Neural progenitor cell (in vitro differentiated cells): ENCODE measurements around the gene KIAA0586. TPM values are rescaled to one million over a fixed set of nuclear protein-coding genes. Genes with fewer than 3 reads are reported as not detected.
A peak's percentile ranks its signal among the peaks of the same experiment; 100 is the strongest.

Source experiments
- DNase-seq: peaks from one replicate; pipeline ENCODE4 v3.0.0-alpha.2; 2016; ENCODE audit warnings: low spot score
- H2AFZ ChIP-seq: fragments of 200-600 bp; sonication (generic); replicated peaks from 2 replicates; pipeline ENCODE4 v1.6.1; 2016; ENCODE audit warnings: antibody characterized with exemption
- H3F3A ChIP-seq: fragments of 200-600 bp; sonication (generic); 2 replicates; pipeline ENCODE4 v1.6.1; 2016; ENCODE audit warnings: antibody characterized with exemption, low read depth
- H3K27ac ChIP-seq: fragments of 200-600 bp; sonication (generic); 2 replicates; pipeline ENCODE4 v1.5.1; 2016; ENCODE audit warnings: mild to moderate bottlenecking
- H3K27me3 ChIP-seq: fragments of 200-600 bp; sonication (generic); 2 replicates; pipeline ENCODE4 v1.6.1; 2016; ENCODE audit warnings: mild to moderate bottlenecking, moderate library complexity
- H3K36me3 ChIP-seq: fragments of 200-600 bp; sonication (generic); 2 replicates; pipeline ENCODE4 v1.5.1; 2016
- H3K4me1 ChIP-seq: fragments of 200-600 bp; sonication (generic); 2 replicates; pipeline ENCODE4 v1.6.1; 2016; ENCODE audit warnings: mixed run types
- H3K4me2 ChIP-seq: fragments of 200-600 bp; sonication (generic); 2 replicates; pipeline ENCODE4 v1.6.1; 2016
- H3K4me3 ChIP-seq: fragments of 200-600 bp; sonication (generic); 2 replicates; pipeline ENCODE4 v1.5.1; 2016
- H3K79me2 ChIP-seq: fragments of 200-600 bp; sonication (generic); 2 replicates; pipeline ENCODE4 v1.6.1; 2016; ENCODE audit warnings: low read depth
- H3K9ac ChIP-seq: fragments of 200-600 bp; sonication (generic); 2 replicates; pipeline ENCODE4 v1.6.1; 2016
- H3K9me3 ChIP-seq: fragments of 200-600 bp; sonication (generic); 2 replicates; pipeline ENCODE4 v1.5.1; 2016; ENCODE audit warnings: low read depth
- H4K20me1 ChIP-seq: fragments of 200-600 bp; sonication (generic); 2 replicates; pipeline ENCODE4 v1.6.1; 2016; ENCODE audit warnings: low read depth
- H3K27ac Mint-ChIP-seq: 3 replicates; pipeline ENCODE4 v1.8.0; 2021; ENCODE audit warnings: mixed read lengths
- H3K27me3 Mint-ChIP-seq: 2 replicates; pipeline ENCODE4 v1.8.0; 2022; ENCODE audit warnings: low read depth, mild to moderate bottlenecking, inconsistent platforms, moderate library complexity, mixed read lengths; ENCODE audit not compliant: insufficient read depth
- H3K36me3 Mint-ChIP-seq: 3 replicates; pipeline ENCODE4 v1.8.0; 2021; ENCODE audit warnings: mixed read lengths
- H3K4me1 Mint-ChIP-seq: 3 replicates; pipeline ENCODE4 v1.8.0; 2021; ENCODE audit warnings: mixed read lengths
- H3K4me3 Mint-ChIP-seq: 3 replicates; pipeline ENCODE4 v1.8.0; 2021; ENCODE audit warnings: mild to moderate bottlenecking, moderate library complexity, mixed read lengths
- H3K9me3 Mint-ChIP-seq: 3 replicates; pipeline ENCODE4 v1.8.0; 2020; ENCODE audit warnings: mixed read lengths
- EZH2 ChIP-seq: fragments of 200-600 bp; sonication (generic); IDR thresholded peaks from 2 replicates; pipeline ENCODE4 v1.6.1; 2017; ENCODE audit warnings: antibody characterized with exemption, mild to moderate bottlenecking, moderate library complexity
- EZH2phosphoT487 ChIP-seq: fragments of 200-600 bp; sonication (generic); IDR thresholded peaks from 2 replicates; pipeline ENCODE4 v1.6.1; 2017; ENCODE audit warnings: antibody characterized with exemption
- total RNA-seq: library from RNA; depleted of rRNA; stranded (reverse); fragments of >200 nt; gene quantifications from 2 replicates; pipeline ENCODE4 v1.2.3, GENCODE V29; 2015; ENCODE audit warnings: low replicate concordance
- TF ChIP-seq, protein P1 (sequence below): fragments of 200-600 bp; sonication (generic); IDR thresholded peaks from 2 replicates; pipeline ENCODE4 v1.5.1; 2017; ENCODE audit warnings: antibody characterized with exemption, mild to moderate bottlenecking

The KIAA0586 gene
- total RNA-seq, 1 donor from 2014 or later: 79.4 TPM

DNA sequence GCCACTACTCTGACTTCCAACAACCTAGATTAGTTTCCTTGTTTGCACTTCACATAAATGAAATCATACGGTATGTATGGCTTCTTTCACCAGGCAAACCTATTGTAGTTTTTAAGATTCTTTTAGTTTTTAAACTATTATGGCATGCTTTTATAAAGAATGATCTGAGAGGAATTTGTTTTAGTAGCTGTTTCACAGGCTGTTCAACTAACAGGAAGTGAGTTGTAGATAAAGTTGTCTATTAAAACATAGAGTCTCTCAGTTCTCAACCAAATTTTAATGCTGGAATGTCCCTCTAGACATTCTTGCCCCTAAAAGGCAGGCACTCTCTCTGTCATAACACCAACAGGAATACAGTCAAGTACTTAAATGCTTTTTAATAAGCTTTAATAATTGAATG is 107.5 kb downstream of the KIAA0586 start:
- Mint-ChIP-seq H3K4me3 (no peak overlapping the region), H3K27me3 (no peaks in the 10 kb centered on the region), H3K9me3 (no peaks in the 10 kb centered on the region), H3K27ac (no peak overlapping the region), H3K4me1 (peaks cover under 1% of the 10 kb centered on the region), H3K36me3 (no peaks in the 10 kb centered on the region)
- TF ChIP-seq EZH2: no peak
- no peak for TF ChIP-seq EZH2phosphoT487
- TF ChIP-seq, protein P1, sequence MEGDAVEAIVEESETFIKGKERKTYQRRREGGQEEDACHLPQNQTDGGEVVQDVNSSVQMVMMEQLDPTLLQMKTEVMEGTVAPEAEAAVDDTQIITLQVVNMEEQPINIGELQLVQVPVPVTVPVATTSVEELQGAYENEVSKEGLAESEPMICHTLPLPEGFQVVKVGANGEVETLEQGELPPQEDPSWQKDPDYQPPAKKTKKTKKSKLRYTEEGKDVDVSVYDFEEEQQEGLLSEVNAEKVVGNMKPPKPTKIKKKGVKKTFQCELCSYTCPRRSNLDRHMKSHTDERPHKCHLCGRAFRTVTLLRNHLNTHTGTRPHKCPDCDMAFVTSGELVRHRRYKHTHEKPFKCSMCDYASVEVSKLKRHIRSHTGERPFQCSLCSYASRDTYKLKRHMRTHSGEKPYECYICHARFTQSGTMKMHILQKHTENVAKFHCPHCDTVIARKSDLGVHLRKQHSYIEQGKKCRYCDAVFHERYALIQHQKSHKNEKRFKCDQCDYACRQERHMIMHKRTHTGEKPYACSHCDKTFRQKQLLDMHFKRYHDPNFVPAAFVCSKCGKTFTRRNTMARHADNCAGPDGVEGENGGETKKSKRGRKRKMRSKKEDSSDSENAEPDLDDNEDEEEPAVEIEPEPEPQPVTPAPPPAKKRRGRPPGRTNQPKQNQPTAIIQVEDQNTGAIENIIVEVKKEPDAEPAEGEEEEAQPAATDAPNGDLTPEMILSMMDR: no peak
- no peaks in the 10 kb centered on the region for H3F3A ChIP-seq
- no peak for DNase-seq
- no peaks in the 10 kb centered on the region for H3K36me3 ChIP-seq
- H3K4me2 ChIP-seq: no peak overlapping the region
- peaks cover 13% of the 10 kb centered on the region for H3K4me1 ChIP-seq
- H3K79me2 ChIP-seq: no peaks in the 10 kb centered on the region
- no peak overlapping the region for H3K27ac ChIP-seq
- no peak overlapping the region for H3K9ac ChIP-seq
- peaks cover 2% of the 10 kb centered on the region for H3K9me3 ChIP-seq
- H3K4me3 ChIP-seq: no peak overlapping the region
- no peaks in the 10 kb centered on the region for H4K20me1 ChIP-seq
- H3K27me3 ChIP-seq: no peaks in the 10 kb centered on the region
- no peak overlapping the region for H2AFZ ChIP-seq

DNA sequence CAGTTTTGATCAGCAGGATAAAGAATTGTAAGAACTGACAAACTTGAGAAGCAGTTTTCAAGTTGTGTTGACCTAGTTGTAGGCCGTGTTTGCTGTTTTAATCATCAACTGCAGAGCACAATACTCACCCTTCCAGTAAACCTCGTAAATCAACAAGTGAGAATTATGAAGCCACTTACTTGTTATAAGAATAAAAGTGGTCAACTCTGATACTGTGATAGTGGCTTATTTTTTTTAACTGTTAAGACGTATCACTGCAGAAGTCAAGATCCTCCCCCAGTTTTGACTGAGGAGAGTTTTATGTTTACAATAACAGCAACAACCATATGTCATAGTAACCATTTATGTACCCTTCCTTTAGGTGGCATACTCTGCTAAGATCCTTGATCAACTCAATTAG is 109.5 kb downstream of the KIAA0586 start:
- H3K79me2 ChIP-seq: no peaks in the 10 kb centered on the region
- Mint-ChIP-seq H3K4me1 (peaks cover 11% of the 10 kb centered on the region), H3K27me3 (no peaks in the 10 kb centered on the region), H3K36me3 (no peaks in the 10 kb centered on the region), H3K27ac (no peak overlapping the region), H3K9me3 (no peaks in the 10 kb centered on the region), H3K4me3 (no peak overlapping the region)
- H3K4me1 ChIP-seq: peaks cover 27% of the 10 kb centered on the region
- H3F3A ChIP-seq: peaks cover 3% of the 10 kb centered on the region
- no peaks in the 10 kb centered on the region for H3K9me3 ChIP-seq
- no peak overlapping the region for H2AFZ ChIP-seq
- H4K20me1 ChIP-seq: no peaks in the 10 kb centered on the region
- no peaks in the 10 kb centered on the region for H3K27me3 ChIP-seq
- no peak overlapping the region for H3K4me2 ChIP-seq
- TF ChIP-seq, protein P1: no peak
- TF ChIP-seq EZH2: no peak
- TF ChIP-seq EZH2phosphoT487: no peak
- no peak for DNase-seq
- H3K9ac ChIP-seq: no peak overlapping the region
- H3K27ac ChIP-seq: no peak overlapping the region
- no peak overlapping the region for H3K4me3 ChIP-seq
- no peaks in the 10 kb centered on the region for H3K36me3 ChIP-seq

DNA sequence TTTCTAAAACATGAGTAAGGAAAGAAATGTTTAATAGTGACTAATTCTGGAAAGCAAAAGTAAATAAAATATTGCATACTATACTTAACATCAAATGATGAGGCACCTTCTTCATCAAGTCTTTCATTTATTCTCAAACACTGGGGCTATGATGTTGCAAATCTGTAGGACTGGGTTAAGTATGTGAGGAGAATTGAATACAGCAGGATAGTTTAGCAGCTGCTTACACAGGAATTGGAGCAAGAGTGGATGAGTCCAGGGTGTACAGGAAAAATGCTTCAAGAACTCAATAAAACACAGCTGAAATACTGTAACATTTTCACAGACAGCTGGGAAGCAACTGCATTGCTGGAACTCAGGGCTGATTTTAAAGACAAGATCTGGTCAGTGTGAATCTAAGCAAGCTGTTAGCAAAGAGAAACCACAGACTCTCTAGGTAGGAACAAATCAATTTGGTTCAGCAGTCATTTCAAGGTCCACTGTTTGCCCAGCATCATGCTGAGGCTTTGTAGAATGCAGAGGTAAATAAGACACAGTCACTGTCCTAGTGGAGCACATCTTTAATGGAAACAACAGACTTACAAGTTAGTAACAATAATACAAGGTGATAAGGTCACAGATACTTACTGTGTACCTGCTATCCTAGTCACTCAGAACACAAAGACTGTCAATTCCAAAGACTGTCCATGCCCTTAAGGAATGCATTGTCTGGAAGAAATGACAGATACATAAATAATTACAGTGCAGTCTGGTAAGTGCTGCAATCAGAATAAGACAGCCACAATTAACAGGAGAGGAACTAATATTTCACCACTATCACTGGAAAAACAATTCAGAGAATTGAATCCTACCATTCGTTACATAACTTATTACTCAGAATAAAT is 113.5 kb downstream of the KIAA0586 start:
- TF ChIP-seq EZH2 (no peak), EZH2phosphoT487 (no peak)
- TF ChIP-seq, protein P1: no peak
- no peak overlapping the region for H3K9ac ChIP-seq
- Mint-ChIP-seq H3K27ac (peak overlapping the region; percentile 7), H3K27me3 (no peaks in the 10 kb centered on the region), H3K9me3 (no peaks in the 10 kb centered on the region), H3K4me3 (no peak overlapping the region), H3K36me3 (peaks cover 7% of the 10 kb centered on the region), H3K4me1 (peaks cover 11% of the 10 kb centered on the region)
- H3K27ac ChIP-seq: no peak overlapping the region
- H3K4me3 ChIP-seq: no peak overlapping the region
- no peaks in the 10 kb centered on the region for H3K79me2 ChIP-seq
- no peaks in the 10 kb centered on the region for H3K9me3 ChIP-seq
- DNase-seq: no peak
- no peaks in the 10 kb centered on the region for H4K20me1 ChIP-seq
- no peaks in the 10 kb centered on the region for H3K36me3 ChIP-seq
- H3K27me3 ChIP-seq: no peaks in the 10 kb centered on the region
- no peak overlapping the region for H2AFZ ChIP-seq
- peaks cover 15% of the 10 kb centered on the region for H3K4me1 ChIP-seq
- peaks cover 3% of the 10 kb centered on the region for H3F3A ChIP-seq
- H3K4me2 ChIP-seq: peak overlapping the region; percentile 43
